Osteoblast (primary cell): ENCODE results near the gene ZNF385C. TPM values are rescaled to one million over a fixed set of nuclear protein-coding genes. Genes with fewer than 3 reads are reported as not detected.
A peak's percentile ranks its signal among the peaks of the same experiment; 100 is the strongest.

ENCODE experiments used
- DNase-seq: peaks from one replicate; pipeline ENCODE4 v3.0.0; 2011; ENCODE audit warnings: low spot score, mixed read lengths; ENCODE audit not compliant: insufficient read length; ENCODE audit errors: missing footprints
- H2AFZ ChIP-seq: 2 replicates; pipeline ENCODE4 v1.6.0; 2011; ENCODE audit warnings: mild to moderate bottlenecking, low read length
- H3K27ac ChIP-seq: 2 replicates; pipeline ENCODE4 v1.5.1; 2011; ENCODE audit warnings: mild to moderate bottlenecking, low read depth, low read length, moderate library complexity
- H3K27me3 ChIP-seq: 2 replicates; pipeline ENCODE4 v1.6.0; 2012; ENCODE audit warnings: mild to moderate bottlenecking, control low read depth, inconsistent platforms, low read length, moderate library complexity; ENCODE audit not compliant: insufficient read depth
- H3K36me3 ChIP-seq: 2 replicates; pipeline ENCODE4 v1.5.1; 2011; ENCODE audit warnings: mild to moderate bottlenecking, low read length, control low read depth, moderate library complexity; ENCODE audit not compliant: insufficient read depth
- H3K4me1 ChIP-seq: 2 replicates; pipeline ENCODE4 v1.5.1; 2011; ENCODE audit warnings: mild to moderate bottlenecking, low read length, control low read depth, moderate library complexity; ENCODE audit not compliant: insufficient read depth
- H3K4me2 ChIP-seq: 2 replicates; pipeline ENCODE4 v1.6.0; 2011; ENCODE audit warnings: mild to moderate bottlenecking, low read length; ENCODE audit not compliant: insufficient read depth
- H3K4me3 ChIP-seq: fragments of 200-600 bp; sonication (generic); 3 replicates; pipeline ENCODE4 v1.5.1; 2012; ENCODE audit warnings: mild to moderate bottlenecking, low read length, inconsistent platforms; ENCODE audit not compliant: insufficient read depth
- H3K79me2 ChIP-seq: 2 replicates; pipeline ENCODE4 v1.6.0; 2012; ENCODE audit warnings: mild to moderate bottlenecking, low read length, control low read depth, inconsistent platforms; ENCODE audit not compliant: insufficient read depth
- H3K9me3 ChIP-seq: 2 replicates; pipeline ENCODE4 v1.5.1; 2011; ENCODE audit warnings: low read depth, low read length, control low read depth
- H4K20me1 ChIP-seq: 2 replicates; pipeline ENCODE4 v1.6.0; 2012; ENCODE audit warnings: mild to moderate bottlenecking, low read length, control low read depth; ENCODE audit not compliant: insufficient read depth
- CTCF ChIP-seq: IDR thresholded peaks from 2 replicates; pipeline ENCODE4 v1.5.1; 2011; ENCODE audit warnings: mild to moderate bottlenecking, low read depth, low read length, moderate library complexity; ENCODE audit errors: extremely low read depth
- total RNA-seq: library from RNA; depleted of rRNA; stranded (reverse); fragments of >200 nt; gene quantifications from 2 replicates; pipeline ENCODE4 v1.2.3, GENCODE V29; 2012

The ZNF385C gene
- total RNA-seq, 1 donor = not detected

- peak; percentile 77 for DNase-seq
- no peaks in the 10 kb centered on the region for H3K9me3 ChIP-seq
Observed at GRCh38 chr17:42042598-42043319, 55.5 kb downstream of the ZNF385C start.

GRCh38 chr17:42041619-42042018 is 56.7 kb downstream of the ZNF385C start:
- H3K4me2 ChIP-seq = no peak overlapping the region
- no peaks in the 10 kb centered on the region for H3K4me1 ChIP-seq
- H3K79me2 ChIP-seq = no peaks in the 10 kb centered on the region
- no peak for TF ChIP-seq CTCF
- no peaks in the 10 kb centered on the region for H3K36me3 ChIP-seq
- no peak overlapping the region for H2AFZ ChIP-seq
- no peak overlapping the region for H3K27ac ChIP-seq
- H3K4me3 ChIP-seq = no peak overlapping the region
- H3K27me3 ChIP-seq = no peaks in the 10 kb centered on the region
- no peaks in the 10 kb centered on the region for H4K20me1 ChIP-seq
- no peaks in the 10 kb centered on the region for H3K9me3 ChIP-seq
- peak; percentile 78 for DNase-seq

More at GRCh38 chr17:42042598-42043319, 55.5 kb downstream of the ZNF385C start:
- H3K4me1 ChIP-seq = no peaks in the 10 kb centered on the region
- no peaks in the 10 kb centered on the region for H3K36me3 ChIP-seq
- no peak overlapping the region for H3K4me3 ChIP-seq
- no peak overlapping the region for H3K27ac ChIP-seq
- no peak for TF ChIP-seq CTCF
- no peaks in the 10 kb centered on the region for H4K20me1 ChIP-seq
- H3K27me3 ChIP-seq = no peaks in the 10 kb centered on the region
- H3K79me2 ChIP-seq = no peaks in the 10 kb centered on the region
- no peak overlapping the region for H3K4me2 ChIP-seq
- H2AFZ ChIP-seq = no peak overlapping the region

GRCh38 chr17:42040818-42041217 is 57.5 kb downstream of the ZNF385C start:
- no peak for TF ChIP-seq CTCF
- no peaks in the 10 kb centered on the region for H4K20me1 ChIP-seq
- H3K36me3 ChIP-seq = no peaks in the 10 kb centered on the region
- no peak overlapping the region for H3K4me3 ChIP-seq
- no peaks in the 10 kb centered on the region for H3K27me3 ChIP-seq
- no peak overlapping the region for H2AFZ ChIP-seq
- no peak overlapping the region for H3K27ac ChIP-seq
- peak; percentile 76 for DNase-seq
- no peaks in the 10 kb centered on the region for H3K4me1 ChIP-seq
- no peak overlapping the region for H3K4me2 ChIP-seq
- no peaks in the 10 kb centered on the region for H3K79me2 ChIP-seq
- H3K9me3 ChIP-seq = no peaks in the 10 kb centered on the region

GRCh38 chr17:42039794-42040763 is 58.2 kb downstream of the ZNF385C start:
- no peaks in the 10 kb centered on the region for H3K9me3 ChIP-seq
- H2AFZ ChIP-seq = no peak overlapping the region
- H3K79me2 ChIP-seq = no peaks in the 10 kb centered on the region
- no peak for TF ChIP-seq CTCF
- no peak overlapping the region for H3K27ac ChIP-seq
- no peaks in the 10 kb centered on the region for H3K27me3 ChIP-seq
- H3K4me1 ChIP-seq = no peaks in the 10 kb centered on the region
- peak; percentile 62 for DNase-seq
- no peak overlapping the region for H3K4me2 ChIP-seq
- H3K36me3 ChIP-seq = no peaks in the 10 kb centered on the region
- H4K20me1 ChIP-seq = no peaks in the 10 kb centered on the region
- no peak overlapping the region for H3K4me3 ChIP-seq
